ENCODE data around the gene HECTD2.

GRCh38 chr10:91550021-91550420 lies 139.9 kb downstream of the HECTD2 start:
- TF ChIP-seq, protein P1, sequence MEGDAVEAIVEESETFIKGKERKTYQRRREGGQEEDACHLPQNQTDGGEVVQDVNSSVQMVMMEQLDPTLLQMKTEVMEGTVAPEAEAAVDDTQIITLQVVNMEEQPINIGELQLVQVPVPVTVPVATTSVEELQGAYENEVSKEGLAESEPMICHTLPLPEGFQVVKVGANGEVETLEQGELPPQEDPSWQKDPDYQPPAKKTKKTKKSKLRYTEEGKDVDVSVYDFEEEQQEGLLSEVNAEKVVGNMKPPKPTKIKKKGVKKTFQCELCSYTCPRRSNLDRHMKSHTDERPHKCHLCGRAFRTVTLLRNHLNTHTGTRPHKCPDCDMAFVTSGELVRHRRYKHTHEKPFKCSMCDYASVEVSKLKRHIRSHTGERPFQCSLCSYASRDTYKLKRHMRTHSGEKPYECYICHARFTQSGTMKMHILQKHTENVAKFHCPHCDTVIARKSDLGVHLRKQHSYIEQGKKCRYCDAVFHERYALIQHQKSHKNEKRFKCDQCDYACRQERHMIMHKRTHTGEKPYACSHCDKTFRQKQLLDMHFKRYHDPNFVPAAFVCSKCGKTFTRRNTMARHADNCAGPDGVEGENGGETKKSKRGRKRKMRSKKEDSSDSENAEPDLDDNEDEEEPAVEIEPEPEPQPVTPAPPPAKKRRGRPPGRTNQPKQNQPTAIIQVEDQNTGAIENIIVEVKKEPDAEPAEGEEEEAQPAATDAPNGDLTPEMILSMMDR (IDR thresholded peaks at IDR 0.05; ENCODE audit: low read depth, low read length, poor library complexity, severe bottlenecking): no peak
- TF ChIP-seq EZH2phosphoT487 (IDR thresholded peaks at IDR 0.05; ENCODE audit: borderline replicate concordance, low read length): no peak
